Stimulated activated CD8-positive, alpha-beta memory T cell treated with anti-CD3 and anti-CD28 coated beads, Interleukin-7, amount 100 ng/mL, for 4 hours (primary cell): ENCODE measurements around the gene MMAB.

ENCODE experiments used
- DNase-seq, 2 donors: peaks; one replicate each; pipeline ENCODE4 v3.0.0-alpha.2; 2020; ENCODE audit warnings: low read depth in 2 of 2

Gene MMAB

DNA sequence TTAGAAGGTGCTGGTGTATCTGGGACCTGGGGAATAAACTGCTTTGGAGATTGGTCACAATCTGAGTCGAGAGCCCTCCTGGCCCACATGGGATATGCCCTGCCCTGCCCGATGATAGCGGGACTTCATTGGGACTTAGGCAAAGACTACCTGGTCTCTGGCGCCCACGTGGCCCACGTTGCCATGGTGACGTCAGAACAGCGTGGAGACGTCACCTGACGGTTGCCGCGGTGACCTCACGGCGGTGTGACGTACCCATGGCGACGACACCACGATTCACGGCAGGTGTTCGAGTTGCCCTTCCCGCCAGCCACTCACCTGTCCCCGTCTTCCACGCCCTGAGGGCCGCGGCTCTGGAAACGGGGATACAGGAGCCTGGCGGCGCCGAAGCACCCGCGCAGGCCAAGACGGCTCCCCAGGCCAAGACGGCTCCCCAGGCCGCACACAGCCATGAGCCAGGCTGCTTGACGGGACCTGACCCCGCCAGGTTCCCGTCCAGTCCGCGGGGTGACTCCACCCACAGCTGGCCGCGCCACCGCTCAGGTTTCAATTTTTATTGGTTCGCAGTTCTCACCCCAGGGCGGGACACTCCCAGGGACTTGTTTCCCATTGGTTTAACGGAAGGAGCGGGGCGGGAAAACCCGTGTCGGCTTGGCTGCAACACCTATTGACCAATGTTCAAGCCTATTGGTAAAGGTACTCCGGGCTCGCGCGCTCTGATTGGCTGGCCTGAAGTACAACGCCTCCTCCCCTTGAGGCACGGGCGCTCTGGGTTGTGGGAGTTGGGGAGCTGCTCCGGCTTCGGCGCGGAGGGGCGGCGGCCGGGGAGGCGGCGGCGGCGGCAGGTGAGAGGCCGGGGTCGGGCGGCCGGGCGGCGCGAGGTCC lies at the start of gene MMAB, which contains the start of gene MVK:
TSS of gene MMAB (minus strand) at position 476 of the 885 bp plus-strand sequence. CDS start at position 452, 24 bp downstream.
TSS of gene MVK (plus strand) at position 766 of the 885 bp plus-strand sequence. CDS start 1,029 bp downstream, outside the sequence.
- DNase-seq = peak; percentile 97 to 99

DNA sequence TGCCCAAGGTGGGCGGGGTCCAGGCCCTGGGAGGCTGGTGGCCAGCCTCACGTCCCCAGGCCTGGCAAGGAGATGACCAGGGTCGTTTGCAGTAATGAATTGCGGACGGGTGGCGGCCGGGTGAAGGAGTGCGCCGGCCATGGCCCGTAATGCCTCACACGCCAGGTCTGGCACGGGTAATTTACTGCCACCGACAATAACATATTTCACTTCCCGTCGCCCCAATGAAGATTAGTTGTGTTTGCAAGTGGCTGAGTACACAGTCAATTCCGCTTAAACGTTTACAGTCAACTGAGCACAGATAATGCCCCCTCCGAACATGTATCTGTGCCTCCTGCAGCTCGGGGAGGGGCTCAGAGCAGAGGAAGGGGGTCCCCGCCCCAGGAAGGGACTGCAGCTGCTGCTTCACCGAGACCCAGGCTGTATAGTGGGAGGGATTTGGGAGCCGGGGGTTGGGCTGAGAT lies 48.6 kb upstream of the MMAB start:
- no peak for DNase-seq

DNA sequence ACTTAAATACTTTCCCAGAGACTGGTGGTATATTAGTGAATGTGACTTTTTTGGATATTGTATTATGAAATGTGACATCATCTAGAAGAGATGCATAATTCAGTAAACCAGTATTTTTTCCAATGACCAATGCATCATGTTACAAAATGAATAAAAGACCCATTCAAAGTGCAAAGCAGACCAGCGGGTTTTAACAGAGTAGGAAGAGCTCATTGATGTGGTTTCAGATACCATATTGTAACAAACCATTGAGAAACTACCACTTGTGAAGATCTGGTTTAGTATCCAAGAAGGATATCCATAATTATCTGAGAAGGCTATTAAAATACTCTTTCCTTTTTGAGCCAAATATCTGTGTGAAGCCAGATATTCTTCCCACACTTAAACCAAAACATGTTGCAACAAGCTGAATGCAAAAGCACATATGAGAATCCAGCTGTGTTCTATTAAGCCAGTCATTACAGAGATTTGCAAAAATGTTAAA lies 47.9 kb upstream of the MMAB start:
- no peak for DNase-seq

DNA sequence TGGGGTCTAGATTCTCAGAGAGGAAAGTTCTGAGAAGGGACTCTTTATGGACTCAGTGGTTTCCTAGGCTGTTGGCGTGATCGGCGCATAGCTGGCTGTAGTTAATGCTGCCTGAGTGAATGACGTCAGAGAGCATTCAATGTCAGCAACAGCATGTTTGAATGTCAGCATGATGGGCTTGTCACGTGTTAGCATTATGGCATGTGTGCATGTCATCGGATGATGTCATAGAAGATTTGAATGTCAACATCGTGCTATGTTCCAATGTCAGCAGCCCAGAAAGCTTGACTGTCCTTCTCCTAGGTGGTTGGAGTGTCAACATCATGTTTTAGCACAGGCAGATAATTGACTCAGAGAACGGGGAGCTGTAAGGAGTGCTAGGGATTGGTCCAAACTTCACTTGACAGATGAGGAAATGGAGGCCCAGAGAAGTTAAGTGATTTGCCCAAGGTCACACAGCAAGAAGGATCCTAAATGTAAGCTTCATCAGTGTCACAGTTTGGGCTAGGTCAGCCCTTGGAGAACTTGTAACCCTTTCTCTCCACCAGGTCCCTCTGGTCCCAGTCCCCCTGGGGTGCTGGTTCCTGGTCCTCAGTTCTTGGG lies 45.8 kb upstream of the MMAB start:
- no peak for DNase-seq

DNA sequence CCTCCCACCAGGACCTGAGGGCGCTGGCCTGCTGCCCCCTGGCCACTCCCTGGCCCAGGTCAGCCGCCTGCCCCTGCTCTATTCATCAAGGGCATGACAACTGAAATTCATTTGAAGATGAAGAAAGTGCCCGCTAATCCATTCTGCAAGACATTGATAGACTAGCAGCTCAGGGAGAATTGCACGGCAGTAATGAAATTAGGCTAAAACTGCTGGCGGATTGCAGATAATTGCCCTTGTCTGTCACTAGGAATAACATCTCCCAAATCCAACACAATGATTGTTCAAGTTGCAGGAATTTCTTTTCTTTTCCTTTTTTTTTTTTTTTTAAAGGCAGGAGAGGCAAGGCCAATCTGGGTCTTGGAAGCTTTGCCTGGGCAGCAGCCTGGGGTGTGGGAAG lies 44.8 kb upstream of the MMAB start:
- no peak for DNase-seq

DNA sequence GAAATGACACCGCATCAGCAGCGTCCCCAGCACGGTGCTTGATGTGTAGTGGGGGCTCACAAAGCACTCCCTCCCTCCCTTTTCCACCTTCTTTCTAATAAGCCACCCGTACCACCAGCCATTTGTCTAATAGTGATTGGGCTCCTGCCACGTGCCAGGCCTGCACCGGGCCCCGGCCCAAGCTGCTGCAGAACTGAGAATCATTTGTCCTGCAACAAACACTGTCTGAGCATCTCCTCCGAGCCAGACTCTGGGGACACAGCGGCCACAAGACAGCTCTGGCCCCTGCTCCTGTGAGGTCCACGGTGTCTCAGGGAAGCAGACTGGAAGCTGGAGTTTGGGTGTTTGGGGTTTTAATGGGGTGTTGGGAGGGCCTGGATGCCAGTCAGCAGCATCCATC lies 44.2 kb upstream of the MMAB start:
- DNase-seq = no peak

DNA sequence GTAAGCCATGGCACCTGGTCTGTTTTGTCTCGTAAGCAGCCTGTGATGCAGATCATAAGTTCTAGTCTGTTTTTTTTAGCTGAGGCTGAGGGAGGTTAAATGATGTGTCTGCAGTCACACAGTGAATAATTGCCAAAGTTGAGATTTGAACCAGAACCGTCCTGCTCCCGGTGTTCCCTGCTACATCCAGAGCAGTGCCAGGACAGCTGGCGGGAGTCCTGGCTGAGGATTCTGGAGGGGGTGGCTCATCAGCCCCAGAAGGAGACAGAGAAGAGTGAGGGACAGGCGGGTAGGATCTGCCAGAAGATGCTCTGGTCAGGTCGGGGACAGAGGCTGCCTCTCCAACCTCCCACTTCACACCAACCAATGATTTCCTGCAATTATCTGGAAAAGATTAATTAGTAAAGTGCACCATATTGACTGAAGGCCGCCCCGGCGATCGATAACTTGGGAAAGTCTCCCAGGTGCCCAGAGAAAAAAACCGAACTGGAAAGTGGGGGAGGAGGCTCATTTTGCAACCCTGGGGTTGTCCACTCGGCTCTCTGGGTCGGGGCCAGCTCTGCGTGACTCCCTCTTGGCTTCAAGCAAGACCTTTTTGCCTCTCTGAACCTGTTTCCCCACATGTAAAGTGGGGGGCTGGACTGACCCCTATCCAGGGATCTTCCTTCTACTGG lies 42.4 kb upstream of the MMAB start:
- DNase-seq = no peak

DNA sequence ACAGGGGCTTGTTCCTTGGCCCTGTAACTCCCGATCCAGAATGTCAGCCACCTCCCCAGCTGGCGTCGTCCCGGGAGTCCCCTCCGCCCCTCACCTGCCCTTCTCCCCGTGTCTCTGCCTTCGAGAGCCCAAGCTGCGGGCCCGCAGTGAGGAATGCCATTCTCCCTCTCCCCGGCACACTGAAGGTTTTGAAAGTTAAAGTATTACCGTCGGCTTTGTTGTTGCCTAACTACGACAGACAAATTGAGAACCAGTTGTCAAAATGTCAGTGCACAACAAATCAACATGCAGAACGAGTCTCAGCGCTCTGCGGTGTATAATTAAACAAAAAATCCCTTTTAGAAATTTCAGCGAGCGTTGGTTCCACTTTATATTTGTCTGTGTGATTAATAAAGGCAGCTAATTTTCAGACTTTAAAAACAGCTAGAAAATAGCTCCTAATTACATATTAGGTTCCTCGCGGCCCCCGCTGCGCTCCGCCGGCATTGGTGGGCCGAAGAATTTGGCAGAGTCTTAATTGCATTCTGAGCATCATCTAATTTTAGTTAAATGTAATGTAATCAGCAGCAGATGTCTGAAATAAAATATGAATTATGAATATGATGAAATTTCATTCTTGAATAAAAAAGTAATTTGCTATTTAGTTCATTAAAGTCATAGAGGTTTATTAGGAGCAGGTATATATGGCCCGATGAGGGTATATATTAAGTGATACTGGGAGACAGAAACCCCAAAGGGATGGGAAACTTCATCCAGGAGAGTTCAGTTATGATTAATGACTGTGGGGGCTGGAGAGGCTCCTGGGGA lies 40.5 kb upstream of the MMAB start:
- DNase-seq = no peak

DNA sequence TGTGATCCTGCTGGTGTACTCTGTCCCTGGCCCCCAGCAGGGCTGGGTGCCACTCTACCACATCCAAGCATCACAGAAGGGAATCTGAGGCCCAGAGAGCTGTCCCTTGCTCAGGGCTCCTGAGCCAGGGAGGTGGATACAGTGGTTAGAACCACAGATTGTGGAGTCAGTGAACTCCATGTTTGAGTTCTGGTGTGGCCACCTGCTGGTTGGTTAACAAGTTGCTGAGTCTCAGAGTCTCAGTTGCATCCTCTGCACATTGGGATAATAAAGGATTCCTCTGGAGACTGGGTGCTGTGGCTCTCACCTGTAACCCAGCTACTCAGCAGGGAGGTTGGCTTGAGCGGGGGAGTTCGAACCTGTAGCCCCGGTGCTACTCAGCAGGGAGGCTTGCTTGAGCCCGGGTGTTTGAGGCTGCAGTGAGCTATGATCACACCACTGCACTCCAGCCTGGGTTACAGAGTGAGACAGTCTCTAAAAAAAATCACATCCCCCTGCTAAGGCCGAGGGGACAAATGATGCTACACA lies 39.7 kb upstream of the MMAB start:
- no peak for DNase-seq

DNA sequence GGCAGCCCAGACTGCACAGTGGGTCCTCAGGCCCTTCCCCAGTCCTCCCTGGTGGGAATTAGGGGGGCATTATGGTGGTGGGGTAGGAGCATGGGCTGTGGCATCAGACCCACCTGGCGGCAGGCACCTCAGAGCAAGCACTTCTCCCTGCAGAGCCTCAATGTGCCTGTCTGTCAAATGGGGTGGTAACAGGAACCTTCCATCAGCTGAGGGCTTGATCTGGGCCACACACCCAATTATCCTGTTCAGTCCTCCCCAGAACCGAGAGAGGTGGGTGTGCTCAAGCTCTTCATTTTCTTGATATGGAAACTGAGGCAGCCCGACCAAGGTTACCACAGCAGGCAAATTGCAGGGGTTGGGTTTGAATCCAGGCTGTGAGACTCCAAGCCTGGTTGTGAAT lies 38.7 kb upstream of the MMAB start:
- DNase-seq = no peak

DNA sequence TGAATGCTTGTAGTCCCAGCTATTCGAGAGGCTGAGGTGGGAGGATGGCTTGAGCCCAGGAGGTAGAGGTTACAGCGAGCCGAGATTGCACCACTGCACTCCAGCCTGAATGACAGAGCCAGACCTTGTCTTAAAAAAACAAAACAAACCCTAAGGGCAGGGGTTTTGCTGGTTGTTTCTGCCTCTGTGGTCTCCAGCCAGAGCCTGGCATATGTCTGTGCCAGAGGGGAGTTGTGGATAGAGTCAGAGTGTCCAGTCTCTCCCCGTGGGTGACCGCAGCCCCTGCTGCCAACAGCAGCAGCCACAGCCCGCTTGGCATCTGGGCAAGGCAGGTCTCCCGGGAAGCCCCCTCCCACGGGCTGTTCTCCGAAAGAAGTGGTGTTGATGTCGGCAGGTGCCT lies 37.9 kb upstream of the MMAB start:
- no peak for DNase-seq

DNA sequence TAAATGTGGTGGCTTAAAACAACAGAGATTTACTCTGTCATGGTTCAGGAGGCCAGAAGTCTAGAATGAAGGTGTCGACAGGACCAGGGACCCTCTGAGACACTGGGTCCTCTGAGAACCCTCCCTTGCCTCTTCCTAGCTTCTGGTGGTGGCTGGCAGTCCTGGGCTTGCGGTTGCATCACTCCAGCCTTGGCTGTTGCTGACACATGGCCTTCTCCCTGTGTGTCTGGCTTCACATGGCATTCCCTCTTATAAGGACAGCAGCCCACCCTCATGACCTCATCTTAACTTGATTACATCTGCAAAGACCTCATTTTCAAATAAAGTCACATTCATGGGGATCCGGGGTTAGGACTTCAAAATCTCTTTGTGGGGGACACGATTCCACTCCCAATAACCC lies 37.2 kb upstream of the MMAB start:
- DNase-seq = no peak

DNA sequence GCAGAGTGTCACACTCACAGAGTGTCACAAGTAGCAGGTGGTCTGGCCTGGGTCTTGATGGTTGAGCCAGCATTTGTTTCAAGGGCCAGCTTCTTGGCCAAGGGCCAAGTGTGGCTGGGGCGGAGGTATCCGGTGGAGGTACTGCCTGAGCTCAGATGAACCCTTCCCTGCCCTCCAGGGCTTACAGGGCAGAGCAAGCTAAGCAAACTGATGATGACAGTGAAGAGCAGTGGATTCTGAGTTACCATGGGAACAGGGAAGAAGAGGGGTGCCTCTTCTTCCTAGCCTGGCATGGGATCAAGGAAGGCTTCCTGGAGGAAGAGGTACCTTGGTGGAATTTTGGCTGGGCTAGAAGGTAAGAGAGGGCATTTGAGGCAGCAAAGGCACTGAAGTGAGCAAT lies 36.0 kb upstream of the MMAB start:
- DNase-seq = no peak

DNA sequence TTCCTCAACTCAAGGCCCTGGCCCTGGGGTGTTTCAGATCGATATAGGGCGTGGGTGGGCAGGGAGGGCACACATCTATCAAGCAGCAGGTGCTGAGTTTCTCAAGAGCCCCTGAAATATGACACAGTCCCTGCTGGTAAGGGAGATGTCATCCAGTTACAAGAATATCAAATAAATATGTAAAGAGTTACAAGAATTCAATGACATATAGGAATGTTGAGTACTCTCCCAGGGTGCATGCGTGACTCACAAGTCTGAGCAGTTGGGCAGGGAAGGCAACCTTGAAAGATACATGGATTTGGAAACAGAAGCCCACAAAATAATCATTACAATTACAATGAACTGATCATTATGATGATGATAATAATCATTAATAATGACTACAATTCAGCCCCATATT lies 35.5 kb upstream of the MMAB start:
- no peak for DNase-seq

DNA sequence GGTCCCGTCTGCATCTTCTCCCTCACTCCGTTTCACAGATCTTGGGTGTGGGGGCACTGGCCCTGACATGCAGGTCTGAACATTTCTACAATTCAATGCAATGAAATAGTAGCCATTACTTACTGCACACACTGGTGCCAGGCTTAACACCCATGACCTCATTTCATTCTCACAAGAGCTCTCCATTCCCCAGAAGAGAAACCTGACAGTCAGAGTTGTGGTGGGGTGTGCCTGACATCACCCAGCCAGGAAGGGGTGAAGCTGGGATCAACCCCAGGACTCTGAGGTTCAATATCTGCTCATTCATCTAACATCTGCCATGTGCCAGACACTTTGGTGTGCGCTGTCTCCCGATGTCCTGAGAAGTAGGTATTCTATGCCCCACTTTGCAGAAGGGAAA lies 35.0 kb upstream of the MMAB start:
- DNase-seq = no peak

DNA sequence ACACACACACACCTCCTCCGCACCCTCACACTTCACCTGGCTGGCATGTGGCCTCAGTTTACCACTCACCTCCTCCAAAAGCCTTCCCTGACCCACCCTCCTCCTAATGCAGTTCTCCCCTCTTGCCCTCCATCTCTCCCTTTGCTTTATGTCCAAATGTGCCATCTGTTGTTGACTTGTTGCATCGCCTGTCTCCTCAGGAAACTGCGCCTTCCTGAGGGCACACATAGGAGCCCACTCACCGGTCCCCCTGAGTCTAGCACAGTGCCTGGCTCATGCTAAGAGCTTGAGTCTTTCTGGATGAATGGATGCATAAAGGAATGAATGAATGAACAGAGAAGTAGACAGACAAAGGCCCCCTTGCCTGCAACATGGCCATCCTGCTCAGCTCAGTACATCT lies 34.3 kb upstream of the MMAB start:
- no peak for DNase-seq

DNA sequence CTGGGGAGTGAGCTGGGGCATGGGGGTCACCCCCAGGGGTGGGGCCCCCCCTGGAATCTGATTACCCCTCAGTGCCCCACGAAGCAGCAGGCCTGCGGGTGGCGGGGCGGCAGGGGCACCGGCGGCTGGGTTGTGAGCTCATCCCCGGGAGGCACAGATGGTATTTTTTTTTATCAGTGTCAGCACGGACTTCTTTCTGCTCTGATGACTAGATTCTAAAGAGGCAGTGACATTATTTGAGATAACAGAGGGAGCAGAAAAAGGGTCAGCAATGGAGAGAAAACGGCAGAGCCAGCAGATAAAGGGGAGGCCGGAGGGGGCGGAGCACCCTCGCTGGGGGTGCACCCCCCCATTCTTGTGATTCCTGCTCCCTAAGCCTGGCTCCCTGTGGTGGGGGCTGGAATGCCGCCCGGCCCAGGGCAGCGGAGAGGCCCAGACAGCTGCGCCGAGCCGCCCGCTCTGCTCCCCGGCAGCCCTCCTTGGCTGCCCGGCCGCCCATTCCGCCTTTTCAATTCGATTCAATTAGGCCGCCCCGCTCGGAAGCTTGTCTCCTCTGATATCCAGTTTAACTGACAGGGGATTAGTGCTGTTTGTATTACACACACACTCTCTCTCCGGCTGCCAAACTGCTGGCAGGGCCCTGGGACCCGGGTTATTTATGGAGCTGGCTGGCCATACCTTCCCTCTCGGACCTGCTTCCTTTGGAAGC lies 33.2 kb upstream of the MMAB start:
- no peak for DNase-seq

DNA sequence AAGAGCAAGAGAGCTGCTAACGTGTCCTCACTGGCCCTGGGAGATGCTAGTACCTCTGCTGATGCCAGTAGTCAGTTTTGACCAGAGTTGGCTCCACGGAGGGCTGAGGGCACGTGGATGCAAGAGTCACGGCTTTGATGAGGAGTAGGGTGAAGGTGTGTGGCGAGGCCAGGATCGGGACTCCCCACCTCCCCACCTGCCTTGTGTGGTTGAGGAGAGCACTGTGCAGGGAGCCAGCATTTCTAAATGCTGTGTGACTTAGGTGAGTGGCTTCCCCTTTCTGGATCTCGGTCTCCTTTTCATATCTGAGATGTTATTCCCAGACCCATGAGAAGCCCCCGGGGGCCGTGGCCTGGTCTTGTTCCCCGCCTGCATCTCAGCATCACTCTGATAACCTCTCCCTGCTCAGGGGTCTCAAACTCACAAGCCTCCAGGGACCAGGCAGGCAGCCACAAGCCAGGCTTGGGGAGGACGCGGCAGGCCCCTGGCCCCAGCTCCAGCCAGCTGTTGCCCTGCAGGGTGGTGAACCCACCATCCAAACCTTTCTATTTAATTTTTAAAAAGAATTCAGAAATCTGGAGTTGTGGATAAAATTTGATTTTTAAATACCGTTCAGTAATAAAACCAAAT lies 32.4 kb upstream of the MMAB start:
- DNase-seq = no peak

DNA sequence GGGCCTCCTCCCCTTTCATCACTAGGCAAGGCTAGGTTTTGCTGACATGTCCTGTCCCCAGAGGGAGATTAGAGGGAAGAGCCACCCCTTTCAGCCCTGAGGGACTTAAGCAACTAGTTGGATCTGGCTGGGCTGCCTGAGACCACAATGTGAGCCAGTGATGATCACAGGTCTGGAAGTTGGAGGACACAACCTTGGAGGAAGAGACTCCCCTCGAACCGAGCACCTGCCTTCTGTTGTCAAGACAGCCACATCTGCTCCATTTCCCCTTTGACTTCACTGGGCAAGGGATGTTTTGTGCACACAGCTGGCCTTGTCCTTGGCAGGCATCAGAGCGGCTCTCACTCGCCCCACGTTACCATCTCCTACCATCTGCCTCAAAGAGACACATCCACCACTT lies 31.7 kb upstream of the MMAB start:
- DNase-seq = no peak

DNA sequence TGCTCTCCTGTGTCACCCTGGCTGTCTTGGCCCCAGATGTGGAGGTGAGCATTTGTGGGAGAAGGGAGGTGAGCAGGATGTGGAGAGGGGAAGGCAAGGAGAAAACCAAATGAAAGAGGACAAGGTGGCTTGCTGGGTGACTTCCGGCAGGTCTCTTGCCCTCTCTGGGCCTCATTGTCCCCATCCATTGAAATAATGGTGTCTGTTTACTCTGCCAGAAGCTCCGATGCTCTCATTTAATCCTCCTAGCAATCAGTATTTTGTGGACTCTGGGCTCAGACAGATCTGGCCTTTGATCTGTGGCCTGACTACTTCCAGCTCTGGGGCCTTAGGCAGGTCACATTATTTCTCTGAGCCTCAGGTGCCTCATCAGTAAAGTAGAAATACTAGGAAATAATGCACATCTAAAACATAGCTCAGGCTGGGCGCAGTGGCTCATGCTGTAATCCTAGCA lies 30.9 kb upstream of the MMAB start:
- no peak for DNase-seq
